Measurements from ENCODE around the gene ANKRD44. TPM values are rescaled to one million over a fixed set of nuclear protein-coding genes. Genes with fewer than 3 reads are reported as not detected.
"Not testable (repeated sequence)": the region's sequence is repeated elsewhere in the genome, so short reads cannot be mapped to it uniquely, and the experiment has no call there.

Gene ANKRD44
- total RNA-seq, 1 donor from 2014 or later = 6.9 TPM

GRCh38 chr2:197035002-197035401 is 275.6 kb downstream of the ANKRD44 start:
- DNase-seq (no peak), ATAC-seq (peak; percentile 27)
- intact Hi-C loops (cut with micrococcal nuclease) = no loop called here

GRCh38 chr2:197034292-197034691 is 276.3 kb downstream of the ANKRD44 start:
- DNase-seq = no peak
- ATAC-seq = no peak
- intact Hi-C loops (cut with micrococcal nuclease) = no loop called here

GRCh38 chr2:197033222-197033621 is 277.4 kb downstream of the ANKRD44 start:
- intact Hi-C loops (cut with micrococcal nuclease) = no loop called here
- ATAC-seq (no peak), DNase-seq (no peak)

- ATAC-seq = peak; percentile 50
- DNase-seq = no peak
- intact Hi-C loops (cut with micrococcal nuclease) = no loop called here
Observed at GRCh38 chr2:197031803-197032202, 278.8 kb downstream of the ANKRD44 start.

- no peak for DNase-seq
- no peak for ATAC-seq
- intact Hi-C loops (cut with micrococcal nuclease) = no loop called here
Observed at GRCh38 chr2:197030090-197030489, 280.5 kb downstream of the ANKRD44 start.

- intact Hi-C loops (cut with micrococcal nuclease) = no loop called here
- DNase-seq (no peak), ATAC-seq (no peak)
Observed at GRCh38 chr2:197028633-197029032, 281.9 kb downstream of the ANKRD44 start.

GRCh38 chr2:197028230-197028629 is 282.4 kb downstream of the ANKRD44 start:
- intact Hi-C loops (cut with micrococcal nuclease) = no loop called here
- no peak for DNase-seq
- ATAC-seq = no peak

- ATAC-seq = no peak
- intact Hi-C loops (cut with micrococcal nuclease) = no loop called here
Observed at GRCh38 chr2:197024206-197024605, 286.4 kb downstream of the ANKRD44 start.

GRCh38 chr2:197020921-197021320 is 289.7 kb downstream of the ANKRD44 start:
- intact Hi-C loops (cut with micrococcal nuclease); DNase-seq; ATAC-seq: not testable (repeated sequence)

More at GRCh38 chr2:197024206-197024605, 286.4 kb downstream of the ANKRD44 start:
- no peak for DNase-seq

GRCh38 chr2:197013098-197013497 is 297.5 kb downstream of the ANKRD44 start:
- ATAC-seq (no peak), DNase-seq (no peak)
- intact Hi-C loops (cut with micrococcal nuclease) = no loop called here

GRCh38 chr2:197011801-197012641 is 298.6 kb downstream of the ANKRD44 start:
- DNase-seq = no peak
- ATAC-seq = peak; percentile 79
- intact Hi-C loops (cut with micrococcal nuclease) = no loop called here

GRCh38 chr2:197011021-197011417 is 299.6 kb downstream of the ANKRD44 start:
- intact Hi-C loops (cut with micrococcal nuclease) = no loop called here
- no peak for DNase-seq
- no peak for ATAC-seq

GRCh38 chr2:197010200-197011020 is 300.2 kb downstream of the ANKRD44 start:
- no peak for ATAC-seq
- no peak for DNase-seq
- intact Hi-C loops (cut with micrococcal nuclease) = no loop called here

- DNase-seq; ATAC-seq; intact Hi-C loops (cut with micrococcal nuclease): not testable (repeated sequence)
Observed at GRCh38 chr2:197008741-197009341, 301.7 kb downstream of the ANKRD44 start.

GRCh38 chr2:197007716-197008628 is 302.6 kb downstream of the ANKRD44 start:
- no peak for ATAC-seq
- intact Hi-C loops (cut with micrococcal nuclease) = no loop called here

GRCh38 chr2:197001921-197002320 is 308.7 kb downstream of the ANKRD44 start:
- no peak for DNase-seq
- ATAC-seq = no peak
- intact Hi-C loops (cut with micrococcal nuclease) = no loop called here

More at GRCh38 chr2:197007716-197008628, 302.6 kb downstream of the ANKRD44 start:
- DNase-seq = no peak

- ATAC-seq = no peak
Observed at GRCh38 chr2:196995757-196996314, 314.7 kb downstream of the ANKRD44 start.

GRCh38 chr2:196994764-196995163 is 315.8 kb downstream of the ANKRD44 start:
- ATAC-seq (no peak), DNase-seq (no peak)
- intact Hi-C loops (cut with micrococcal nuclease) = loop anchor here (10.0 kb wide), 1 partner anchor 190 kb away; no protein-coding TSS in a partner anchor

More at GRCh38 chr2:196995757-196996314, 314.7 kb downstream of the ANKRD44 start:
- intact Hi-C loops (cut with micrococcal nuclease) = loop anchor here (10.0 kb wide), 1 partner anchor 189 kb away; no protein-coding TSS in a partner anchor
- DNase-seq = no peak
